Stomach (tissue), 9 donors: ENCODE data around the gene PTPRU. TPM values are rescaled to one million over a fixed set of nuclear protein-coding genes. Genes with fewer than 3 reads are reported as not detected.

Experiments used
- DNase-seq, 2 donors: peaks; one replicate each; pipeline versions ENCODE4 v3.0.0 to v3.0.0-alpha.2; 2013 to 2019
- H3K27ac ChIP-seq, 5 donors: fragments of 200-600 bp in 4 of 5; sonication (generic) in 4 of 5; one replicate each; pipeline ENCODE4 v1.5.1; 2013 to 2019; ENCODE audit warnings: mild to moderate bottlenecking in 1 of 5, moderate library complexity in 1 of 5
- H3K27me3 ChIP-seq, 3 donors: fragments of 200-600 bp; sonication (generic); one replicate each; pipeline ENCODE4 v1.5.1; 2017 to 2019; ENCODE audit warnings: mixed run types in 1 of 3
- H3K36me3 ChIP-seq, 4 donors: fragments of 200-600 bp; sonication (generic); 1 replicate in 3 of 4; 2 replicates in 1 of 4; pipeline ENCODE4 v1.5.1; 2016 to 2019
- H3K4me1 ChIP-seq, 4 donors: fragments of 200-600 bp; sonication (generic); one replicate each; pipeline ENCODE4 v1.5.1; 2016 to 2019
- H3K4me3 ChIP-seq, 4 donors: fragments of 200-600 bp; sonication (generic) in 3 of 4; one replicate each; pipeline ENCODE4 v1.5.1; 2016 to 2019; ENCODE audit warnings: mild to moderate bottlenecking in 1 of 4
- H3K9me3 ChIP-seq, 4 donors: fragments of 200-600 bp; sonication (generic); one replicate each; pipeline ENCODE4 v1.5.1; 2016 to 2019
- EP300 ChIP-seq: sonication (generic); formaldehyde crosslinking; IDR thresholded peaks from one replicate; pipeline ENCODE4 v1.6.1; 2017; ENCODE audit warnings: antibody characterized with exemption
- POLR2A ChIP-seq, 4 donors: fragments of 450-650 bp; IDR thresholded peaks; one replicate each; pipeline ENCODE4 v1.6.1; 2016; ENCODE audit warnings: antibody characterized with exemption in 4 of 4, control low read depth in 2 of 4, mild to moderate bottlenecking in 1 of 4, moderate library complexity in 1 of 4
- POLR2AphosphoS5 ChIP-seq, 3 donors: sonication (generic); formaldehyde crosslinking; IDR thresholded peaks; one replicate each; pipeline ENCODE4 v1.6.1; 2016; ENCODE audit warnings: antibody characterized with exemption in 3 of 3
- WGBS, 5 donors: extraction: QIAGEN DNeasy Blood & Tissue Kit in 3 of 5; methylation state at CpG; one replicate each; pipeline versions ENCODE4 v1.1.5 to v1.1.7; 2013 to 2018; 5-methylcytosine and 5-hydroxymethylcytosine counted together
- intact Hi-C: fragments of 100-400 bp; cut with DNase I; formaldehyde crosslinking; loops from one replicate; pipeline ENCODE4 v1.15.1; 2023; ENCODE audit warnings: low total_unique reads
- polyA plus RNA-seq, 3 donors: library from polyadenylated mRNA; stranded (reverse); fragments of 200-250 nt; gene quantifications; one replicate each; pipeline ENCODE4 v1.2.3, GENCODE V29; 2013
- total RNA-seq, 5 donors: library from RNA; depleted of rRNA; stranded (reverse); fragments of >200 nt; gene quantifications; one replicate each; pipeline versions ENCODE4 v1.1.0 to v1.2.3, GENCODE V29; 2014 to 2016
- TF ChIP-seq, protein P1 (sequence below), 7 experiments: fragments of 450-650 bp in 4 of 7; fragments of 200-600 bp in 3 of 7; sonication (generic) in 3 of 7; IDR thresholded peaks; one replicate each; pipeline ENCODE4 v1.5.1; 2016 to 2019; ENCODE audit warnings: antibody characterized with exemption in 7 of 7, control low read depth in 2 of 7, mild to moderate bottlenecking in 1 of 7
- donor health status: healthy with polysubstance abuse.
- donor health status: Bipolar disorder and iron deficiency.
- donor health status: healthy.

Gene PTPRU
- total and polyA plus RNA-seq, 8 donors, result 0.29 to 17.5 (median 6.2) TPM

DNA sequence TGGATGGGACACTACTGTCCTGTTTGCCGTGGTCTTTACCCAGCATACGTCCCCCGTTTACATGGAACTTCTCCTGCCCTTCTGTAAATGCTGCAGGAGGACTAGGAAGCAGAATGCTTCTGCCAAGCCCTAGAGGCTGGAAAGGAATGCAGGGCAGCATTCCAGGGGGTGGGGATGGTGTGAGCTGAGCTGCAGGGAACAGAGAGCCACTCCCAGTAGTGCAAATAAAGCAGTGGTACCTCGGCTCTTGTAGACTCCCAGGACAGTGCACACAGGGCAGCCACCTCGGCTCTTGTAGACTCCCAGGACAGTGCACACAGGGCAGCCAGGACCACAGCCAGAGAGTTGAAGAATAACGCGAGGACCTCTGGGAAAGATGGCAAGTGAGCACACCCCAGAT, 35.4 kb downstream of the PTPRU start:
- H3K4me3 ChIP-seq, result no peak overlapping the region
- intact Hi-C loops, result no loop called here

DNA sequence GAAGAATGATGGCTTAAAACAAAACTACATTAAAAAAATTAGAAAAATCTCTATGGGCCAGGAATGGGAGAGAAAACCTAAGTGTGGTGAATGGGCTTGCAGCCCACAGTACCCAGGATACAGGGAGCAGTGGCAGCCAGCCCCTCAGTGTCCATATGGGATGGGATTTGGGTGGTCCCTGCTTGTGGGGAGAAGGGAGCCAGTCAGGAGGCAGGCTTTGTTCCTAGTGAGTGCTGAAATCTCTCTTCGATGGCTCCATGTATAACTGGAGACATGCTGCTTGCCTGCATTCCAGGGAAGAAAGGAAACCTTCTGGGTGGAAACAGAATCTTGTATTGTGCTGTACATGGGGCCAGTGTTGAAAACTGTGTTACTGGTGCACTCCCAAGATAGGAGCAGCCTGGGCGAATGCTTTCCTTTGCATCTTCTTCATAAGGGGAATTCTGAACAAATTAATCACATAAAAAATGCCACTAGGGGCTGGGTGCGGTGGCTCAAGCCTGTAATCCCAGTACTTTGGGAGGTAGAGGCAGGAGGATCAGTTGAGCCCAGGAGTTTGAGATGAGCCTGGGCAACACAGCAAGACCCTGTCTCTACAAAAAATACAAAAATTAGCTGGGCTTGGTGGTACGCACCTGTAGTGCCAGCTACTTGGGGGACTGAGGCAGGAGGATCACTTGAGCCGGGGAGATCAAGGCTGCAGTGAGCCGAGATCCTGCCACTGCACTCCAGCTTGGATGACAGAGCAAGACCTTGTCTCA, 36.0 kb downstream of the PTPRU start:
- Histone ChIP-seq H3K27ac (no peak overlapping the region), H3K36me3 (peaks cover 0 to 26% (median 17%) of the 10 kb centered on the region in 4 donors), H3K4me1 (peaks cover 6 to 18% (median 16%) of the 10 kb centered on the region in 4 donors), H3K4me3 (no peak overlapping the region), H3K27me3 (no peaks in the 10 kb centered on the region), H3K9me3 (no peaks in the 10 kb centered on the region)
- TF ChIP-seq POLR2A (IDR thresholded peaks at IDR 0.05) (no peak), EP300 (no peak), POLR2AphosphoS5 (IDR thresholded peaks at IDR 0.05) (no peak)
- TF ChIP-seq, protein P1, sequence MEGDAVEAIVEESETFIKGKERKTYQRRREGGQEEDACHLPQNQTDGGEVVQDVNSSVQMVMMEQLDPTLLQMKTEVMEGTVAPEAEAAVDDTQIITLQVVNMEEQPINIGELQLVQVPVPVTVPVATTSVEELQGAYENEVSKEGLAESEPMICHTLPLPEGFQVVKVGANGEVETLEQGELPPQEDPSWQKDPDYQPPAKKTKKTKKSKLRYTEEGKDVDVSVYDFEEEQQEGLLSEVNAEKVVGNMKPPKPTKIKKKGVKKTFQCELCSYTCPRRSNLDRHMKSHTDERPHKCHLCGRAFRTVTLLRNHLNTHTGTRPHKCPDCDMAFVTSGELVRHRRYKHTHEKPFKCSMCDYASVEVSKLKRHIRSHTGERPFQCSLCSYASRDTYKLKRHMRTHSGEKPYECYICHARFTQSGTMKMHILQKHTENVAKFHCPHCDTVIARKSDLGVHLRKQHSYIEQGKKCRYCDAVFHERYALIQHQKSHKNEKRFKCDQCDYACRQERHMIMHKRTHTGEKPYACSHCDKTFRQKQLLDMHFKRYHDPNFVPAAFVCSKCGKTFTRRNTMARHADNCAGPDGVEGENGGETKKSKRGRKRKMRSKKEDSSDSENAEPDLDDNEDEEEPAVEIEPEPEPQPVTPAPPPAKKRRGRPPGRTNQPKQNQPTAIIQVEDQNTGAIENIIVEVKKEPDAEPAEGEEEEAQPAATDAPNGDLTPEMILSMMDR (IDR thresholded peaks at IDR 0.05), result no peak
- 75 to 83% (median 80%) methylated on average over 6 of the region's 6 CpGs for WGBS, 5 donors
- DNase-seq, result peak in 1 of 2 donors; percentile 13
- intact Hi-C loops, result no loop called here

More for the DNA sequence above, 35.4 kb downstream of the PTPRU start:
- no peaks in the 10 kb centered on the region for H3K27me3 ChIP-seq
- peak; percentile 87 to 92 for DNase-seq
- peaks cover 0 to 20% (median 12%) of the 10 kb centered on the region in 4 donors for H3K36me3 ChIP-seq
- H3K9me3 ChIP-seq, result no peaks in the 10 kb centered on the region
- WGBS, 5 donors, result 7 to 14% (median 10%) methylated on average over 7 of the region's 7 CpGs
- TF ChIP-seq EP300 (no peak), POLR2AphosphoS5 (IDR thresholded peaks at IDR 0.05) (no peak), POLR2A (IDR thresholded peaks at IDR 0.05) (no peak)
- TF ChIP-seq, protein P1 (IDR thresholded peaks at IDR 0.05), result no peak
- H3K27ac ChIP-seq, result peak overlapping the region in 1 of 5 donors; percentile 7
- peaks cover 6 to 18% (median 16%) of the 10 kb centered on the region in 4 donors for H3K4me1 ChIP-seq

DNA sequence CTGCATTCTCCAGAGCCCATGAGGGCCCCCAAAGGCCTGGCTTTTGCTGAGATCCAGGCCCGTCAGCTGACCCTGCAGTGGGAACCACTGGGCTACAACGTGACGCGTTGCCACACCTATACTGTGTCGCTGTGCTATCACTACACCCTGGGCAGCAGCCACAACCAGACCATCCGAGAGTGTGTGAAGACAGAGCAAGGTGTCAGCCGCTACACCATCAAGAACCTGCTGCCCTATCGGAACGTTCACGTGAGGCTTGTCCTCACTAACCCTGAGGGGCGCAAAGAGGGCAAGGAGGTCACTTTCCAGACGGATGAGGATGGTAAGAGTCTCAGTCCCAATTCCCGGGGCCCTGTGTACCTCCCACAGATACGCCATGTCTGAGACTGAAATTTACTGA, 39.1 kb downstream of the PTPRU start:
- TF ChIP-seq, protein P1 (IDR thresholded peaks at IDR 0.05), result no peak
- TF ChIP-seq EP300 (no peak), POLR2A (IDR thresholded peaks at IDR 0.05) (no peak), POLR2AphosphoS5 (IDR thresholded peaks at IDR 0.05) (no peak)
- H3K27ac ChIP-seq, result no peak overlapping the region
- H3K36me3 ChIP-seq, result peaks cover 0 to 47% (median 30%) of the 10 kb centered on the region in 4 donors
- H3K27me3 ChIP-seq, result no peaks in the 10 kb centered on the region
- no peak for DNase-seq
- peaks cover 6 to 18% (median 16%) of the 10 kb centered on the region in 4 donors for H3K4me1 ChIP-seq
- 90 to 94% (median 92%) methylated on average over 14 of the region's 14 CpGs for WGBS, 5 donors
- intact Hi-C loops, result no loop called here
- H3K4me3 ChIP-seq, result no peak overlapping the region
- H3K9me3 ChIP-seq, result no peaks in the 10 kb centered on the region

DNA sequence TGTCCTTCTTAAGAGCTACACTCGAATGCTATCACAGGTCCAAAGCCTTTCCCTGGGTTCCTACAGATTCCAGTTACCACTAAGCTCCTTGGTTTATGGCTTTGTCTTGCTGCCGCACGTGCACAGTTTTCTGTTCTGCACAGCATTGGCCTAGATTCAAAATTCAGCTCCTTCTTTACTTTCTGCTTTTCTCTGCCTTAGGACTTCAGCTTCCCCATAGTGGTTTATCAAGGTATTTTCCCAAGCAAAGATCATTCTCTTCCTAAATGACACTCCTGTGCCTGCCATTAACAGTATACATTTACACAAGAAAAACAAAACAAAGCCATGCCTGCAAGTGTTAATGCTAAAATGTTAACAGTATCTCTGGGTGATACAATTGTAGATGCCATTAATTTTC, 41.8 kb downstream of the PTPRU start:
- no peaks in the 10 kb centered on the region for H3K9me3 ChIP-seq
- intact Hi-C loops, result no loop called here
- 57 to 82% (median 69%) methylated on average over 3 of the region's 3 CpGs for WGBS, 5 donors
- H3K27ac ChIP-seq, result no peak overlapping the region
- H3K4me3 ChIP-seq, result no peak overlapping the region
- no peak for TF ChIP-seq POLR2A (IDR thresholded peaks at IDR 0.05)
- no peak for TF ChIP-seq POLR2AphosphoS5 (IDR thresholded peaks at IDR 0.05)
- TF ChIP-seq, protein P1 (IDR thresholded peaks at IDR 0.05), result no peak
- TF ChIP-seq EP300, result no peak
- DNase-seq, result no peak
- H3K27me3 ChIP-seq, result no peaks in the 10 kb centered on the region
- H3K36me3 ChIP-seq, result peaks cover 0 to 47% (median 30%) of the 10 kb centered on the region in 4 donors
- H3K4me1 ChIP-seq, result peaks cover 0 to 6% (median under 1%) of the 10 kb centered on the region in 4 donors
